SK-N-MC (cell line): ENCODE results near the gene KLHDC7A.

Experiments
- EZH2 ChIP-seq: fragments of 200-600 bp; sonication (generic); IDR thresholded peaks from one replicate; pipeline ENCODE4 v1.6.1; 2017; ENCODE audit warnings: antibody characterized with exemption
- FOXP2 ChIP-seq: optimal IDR thresholded peaks from 2 replicates; pipeline ENCODE3; 2011; ENCODE audit warnings: mild to moderate bottlenecking, moderate library complexity; ENCODE audit not compliant: insufficient read depth; ENCODE audit errors: extremely low read length, control extremely low read depth

- TF ChIP-seq EZH2 = no peak
- no peak for TF ChIP-seq FOXP2
Measured at GRCh38 chr1:18512883-18513282, 32.2 kb downstream of the KLHDC7A start.
